ENCODE data around the gene ABCA12. TPM values are rescaled to one million over a fixed set of nuclear protein-coding genes. Genes with fewer than 3 reads are reported as not detected.

ABCA12 gene
- total RNA-seq, 1 donor from 2014 or later = 0.47 TPM

DNA sequence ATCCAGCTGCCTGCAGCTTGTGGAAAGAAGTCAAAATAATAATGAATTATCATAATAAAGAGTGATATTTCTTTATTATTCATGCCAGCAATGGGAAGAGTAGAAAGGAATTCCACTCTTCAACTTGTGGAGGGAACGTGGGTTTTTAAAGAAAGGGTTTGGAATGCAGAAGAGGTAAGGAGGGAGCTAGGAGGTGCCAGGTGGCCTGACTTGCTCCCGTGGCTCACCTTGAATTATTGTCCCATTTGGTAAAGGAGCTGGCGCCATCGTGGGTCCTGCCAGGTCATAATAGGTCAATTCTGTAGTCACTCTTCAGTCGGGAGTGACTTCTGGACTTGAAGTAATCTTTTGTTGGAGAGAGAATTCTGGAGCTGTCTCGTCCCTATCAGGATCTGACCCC lies 233.8 kb downstream of the ABCA12 start:
- DNase-seq = no peak

DNA sequence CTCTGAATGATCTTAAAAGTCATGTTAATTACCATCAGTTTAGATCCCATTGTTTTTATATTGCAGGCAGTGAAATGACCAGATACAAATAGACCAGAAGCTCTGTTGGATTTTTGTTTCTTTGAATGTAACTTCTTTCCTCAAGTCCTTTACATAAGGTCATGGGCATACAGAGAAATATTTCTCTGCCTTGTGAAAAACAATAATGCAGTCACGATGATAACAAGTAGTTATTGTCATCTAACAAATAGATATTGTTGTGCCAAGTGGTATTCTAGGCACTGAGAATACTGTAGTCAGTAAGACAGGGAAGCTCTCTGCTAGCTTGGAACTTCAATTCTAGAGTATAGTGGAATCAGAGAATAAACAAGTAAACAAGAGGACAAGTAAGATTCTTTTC lies 234.2 kb downstream of the ABCA12 start:
- DNase-seq = no peak

DNA sequence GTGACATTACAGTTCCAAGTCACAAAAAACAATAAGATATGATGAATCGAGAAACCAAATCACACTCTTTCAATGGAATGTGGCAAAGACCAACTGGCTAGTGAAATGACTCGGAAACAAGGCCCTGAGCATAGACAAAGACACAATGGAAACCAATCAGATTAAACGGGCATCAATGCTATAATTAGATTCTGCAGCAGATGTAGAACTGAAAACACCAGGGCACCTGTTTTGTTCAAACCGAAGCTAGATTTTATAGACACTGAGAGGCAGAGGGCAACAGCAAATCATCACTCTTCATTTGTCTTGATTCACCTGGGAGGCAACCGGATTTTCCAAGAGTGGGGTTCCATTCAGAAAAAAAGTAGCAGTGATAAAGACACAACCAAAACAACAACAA lies 236.1 kb downstream of the ABCA12 start:
- DNase-seq = no peak

- no peak for DNase-seq
These were observed 238.7 kb downstream of the ABCA12 start for GRCh38 chr2:214899751-214900150.

GRCh38 chr2:214896274-214896673 lies 242.2 kb downstream of the ABCA12 start:
- DNase-seq = no peak

DNA sequence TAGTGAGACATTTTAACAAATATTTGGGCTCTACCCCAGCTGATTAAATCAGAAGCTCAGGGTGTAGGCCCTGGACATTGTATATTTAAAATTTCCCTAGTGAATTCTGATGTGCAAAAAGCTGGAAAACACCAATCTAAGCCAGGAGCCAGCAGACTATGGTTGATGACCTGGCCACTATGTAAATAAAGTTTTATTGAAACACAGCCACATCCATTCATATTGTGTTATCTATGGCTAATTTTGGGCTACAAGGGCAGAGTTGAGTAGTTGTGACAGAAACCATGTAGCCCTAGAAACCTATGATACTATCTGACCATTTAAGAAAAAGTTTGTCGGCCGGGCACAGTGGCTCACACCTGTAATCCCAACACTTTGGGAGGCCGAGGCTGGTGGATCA lies 243.0 kb downstream of the ABCA12 start:
- DNase-seq = no peak

- DNase-seq = no peak
These were observed 249.1 kb downstream of the ABCA12 start for GRCh38 chr2:214889301-214889700.

DNA sequence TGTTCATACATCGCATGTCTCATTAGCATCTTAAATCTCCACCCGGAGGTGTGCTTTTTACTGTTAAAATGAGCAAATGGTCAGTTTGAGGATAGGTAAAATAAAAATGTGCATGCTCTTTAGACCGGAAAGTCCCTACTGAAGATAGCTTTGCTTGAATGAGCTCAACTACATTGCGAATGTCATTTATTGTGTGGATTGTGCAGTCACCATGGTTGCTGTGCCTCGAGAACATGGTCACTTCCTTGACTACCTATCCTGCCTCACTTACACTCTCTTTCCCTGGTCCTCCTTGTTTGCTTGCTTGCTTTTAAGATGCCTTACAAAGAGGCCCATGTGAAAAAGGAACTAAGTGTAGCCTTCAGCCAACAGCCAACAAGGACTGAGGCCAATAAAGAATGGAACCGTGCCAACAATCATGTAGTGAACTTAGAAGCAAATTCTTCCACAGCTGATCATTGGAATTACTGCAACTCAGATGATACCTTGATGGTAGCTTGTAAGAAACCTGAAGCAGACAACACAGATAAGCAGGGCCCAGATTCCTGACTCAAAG lies 256.7 kb downstream of the ABCA12 start:
- DNase-seq = no peak

Other genes with a start within 250 kb of the ABCA12 start
- gene ATIC, start 173.4 kb upstream of the ABCA12 start, total RNA-seq = 18.6 TPM